T-cell (primary cell): ENCODE data around the gene LCP2. TPM values are rescaled to one million over a fixed set of nuclear protein-coding genes. Genes with fewer than 3 reads are reported as not detected.

Experiments used
- ATAC-seq, 4 experiments: fragments of 200-7000 bp in 3 of 4; fragments of 150-1000 bp in 1 of 4; cut with Tn5 transposase; replicated peaks in 1 of 4; 1 replicate in 3 of 4; 2 replicates in 1 of 4; pipeline ENCODE4 v1.10.0; 2021; ENCODE audit warnings: moderate library complexity in 3 of 4, mild to moderate bottlenecking in 2 of 4, moderate number of reproducible peaks in 1 of 4
- CTCF ChIA-PET, 2 donors: fragments of 300-600 bp; sonication (Branson Sonifier 250); formaldehyde crosslinking; loops; one replicate each; lab custom pipeline; 2022; ENCODE audit warnings: antibody characterized with exemption in 2 of 2; lab: Charles Lee
- POLR2A ChIA-PET, 2 donors: fragments of 300-600 bp; sonication (Branson Sonifier 250); formaldehyde crosslinking; loops; one replicate each; lab custom pipeline; 2022; ENCODE audit warnings: antibody characterized with exemption in 2 of 2; lab: Charles Lee
- DNase-seq, 35 experiments: peaks; one replicate each; pipeline versions ENCODE4 v3.0.0 to v3.0.0-alpha.2; 2013 to 2023
- H3K27ac ChIP-seq: one replicate; pipeline ENCODE4 v1.5.1; 2013; ENCODE audit warnings: low read length
- H3K27me3 ChIP-seq, 2 experiments: replicated peaks in 1 of 2; 1 replicate in 1 of 2; 2 replicates in 1 of 2; pipeline versions ENCODE4 v1.6.1 to v1.7.0; 2013; ENCODE audit warnings: low read length in 1 of 2, mixed read lengths in 1 of 2; ENCODE audit not compliant: control insufficient read depth in 2 of 2, insufficient read depth in 2 of 2; ENCODE audit errors: extremely low read depth in 1 of 2
- H3K36me3 ChIP-seq, 2 donors: 1 replicate in 1 of 2; 2 replicates in 1 of 2; pipeline versions ENCODE4 v1.6.1 to v1.7.0; 2013; ENCODE audit warnings: low read length in 1 of 2; ENCODE audit not compliant: control insufficient read depth in 2 of 2, insufficient read depth in 1 of 2; ENCODE audit errors: extremely low read depth in 1 of 2
- H3K4me1 ChIP-seq, 2 experiments: 1 replicate in 1 of 2; 2 replicates in 1 of 2; pipeline versions ENCODE4 v1.6.1 to v1.7.0; 2013; ENCODE audit warnings: low read length in 2 of 2, mixed read lengths in 1 of 2; ENCODE audit not compliant: insufficient read depth in 2 of 2, control insufficient read depth in 1 of 2; ENCODE audit errors: extremely low read depth in 1 of 2
- H3K4me3 ChIP-seq, 2 donors: 1 replicate in 1 of 2; 2 replicates in 1 of 2; pipeline versions ENCODE4 v1.5.1 to v1.7.0; 2013; ENCODE audit warnings: mild to moderate bottlenecking in 2 of 2, low read length in 1 of 2, moderate library complexity in 1 of 2; ENCODE audit not compliant: control insufficient read depth in 1 of 2; ENCODE audit errors: extremely low read depth in 1 of 2
- H3K9me3 ChIP-seq: 2 replicates; pipeline ENCODE4 v1.7.0; 2013
- H3K27ac Mint-ChIP-seq, 2 donors: one replicate each; pipeline ENCODE4 v1.8.0; 2020 to 2021; ENCODE audit warnings: mild to moderate bottlenecking in 2 of 2, mixed read lengths in 2 of 2
- H3K27me3 Mint-ChIP-seq, 2 donors: one replicate each; pipeline ENCODE4 v1.8.0; 2021 to 2022; ENCODE audit warnings: mixed read lengths in 2 of 2
- H3K36me3 Mint-ChIP-seq: one replicate; pipeline ENCODE4 v1.8.0; 2021; ENCODE audit warnings: mixed read lengths
- H3K4me1 Mint-ChIP-seq, 3 donors: one replicate each; pipeline ENCODE4 v1.8.0; 2020 to 2022; ENCODE audit warnings: mixed read lengths in 3 of 3, mild to moderate bottlenecking in 1 of 3
- H3K4me3 Mint-ChIP-seq, 3 donors: one replicate each; pipeline ENCODE4 v1.8.0; 2020 to 2022; ENCODE audit warnings: mild to moderate bottlenecking in 3 of 3, mixed read lengths in 3 of 3, moderate library complexity in 3 of 3
- H3K9me3 Mint-ChIP-seq, 3 donors: one replicate each; pipeline ENCODE4 v1.8.0; 2020 to 2022; ENCODE audit warnings: mixed read lengths in 3 of 3
- WGBS: methylation state at CpG from one replicate; pipeline ENCODE4 v1.1.5; 2013; ENCODE audit warnings: missing lambda C conversion rate; ENCODE audit not compliant: insufficient coverage; 5-methylcytosine and 5-hydroxymethylcytosine counted together
- total RNA-seq, 35 experiments: library from RNA in 6 of 35; stranded (reverse) in 6 of 35; fragments of 120-200 nt in 1 of 35; gene quantifications; one replicate each; pipeline versions ENCODE4 v1.2.1 to v1.2.4 and lab custom pipeline; 2013 to 2026

Gene LCP2
- total RNA-seq, 5 donors from 2014 or later (not counting 1 experiment from before 2014, with no cell fraction given): 355 to 394 (median 374) TPM

DNA sequence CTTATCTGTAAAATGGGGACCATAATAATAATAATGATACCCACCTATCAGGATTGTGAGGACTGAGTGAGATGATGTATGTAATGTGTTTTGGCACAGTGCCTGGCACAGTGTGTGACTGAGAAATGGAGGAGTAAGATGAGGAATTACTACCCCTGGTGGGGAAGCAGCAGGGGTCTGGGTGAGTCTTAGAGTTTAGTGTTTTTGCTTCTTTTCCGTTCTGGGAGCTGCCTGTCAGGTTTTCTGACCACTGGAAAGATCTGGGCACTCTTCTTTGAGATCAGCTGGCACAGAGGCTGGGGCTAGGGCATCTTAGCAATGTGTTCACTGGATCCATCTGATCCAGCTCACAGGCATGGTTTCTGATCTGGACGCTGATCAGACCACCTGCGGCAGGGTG lies 8.5 kb downstream of the LCP2 start:
- H3K27ac ChIP-seq: peak overlapping the region; percentile 88
- ChIA-PET CTCF (interaction anchor here in 1 of 2 donors (2.6 to 3.2 kb wide), 2 partner anchors 15 to 24 kb away, joined by 8 to 19 read pairs; no protein-coding TSS in a partner anchor), POLR2A (interaction anchor here in 1 of 2 donors (1.1 kb wide), 1 partner anchor 26 kb away, joined by 3 read pairs; no protein-coding TSS in a partner anchor)
- H3K27me3 ChIP-seq: no peaks in the 10 kb centered on the region
- H3K4me1 ChIP-seq: peaks cover 80 to 88% of the 10 kb centered on the region in 2 experiments
- peak overlapping the region; percentile 45 to 99 (median 54) for H3K4me3 Mint-ChIP-seq
- DNase-seq: no peak
- no peaks in the 10 kb centered on the region for H3K9me3 Mint-ChIP-seq
- H3K36me3 Mint-ChIP-seq: peaks cover 98% of the 10 kb centered on the region
- H3K36me3 ChIP-seq: peaks cover 6 to 87% of the 10 kb centered on the region in 2 donors
- H3K4me1 Mint-ChIP-seq: peaks cover 100% of the 10 kb centered on the region in 3 donors
- H3K9me3 ChIP-seq: no peaks in the 10 kb centered on the region
- H3K4me3 ChIP-seq: no peak overlapping the region
- WGBS: no CpG with 5 or more reads among the region's 3 CpGs
- no peak for ATAC-seq
- H3K27ac Mint-ChIP-seq: peak overlapping the region; percentile 99
- no peaks in the 10 kb centered on the region for H3K27me3 Mint-ChIP-seq

GRCh38 chr5:170288551-170288950 lies 9.0 kb downstream of the LCP2 start:
- POLR2A ChIA-PET: interaction anchor here in 1 of 2 donors (1.0 to 1.1 kb wide), 2 partner anchors 10 to 26 kb away, joined by 3 to 10 read pairs; no protein-coding TSS in a partner anchor
- H3K4me1 ChIP-seq: peaks cover 84 to 93% of the 10 kb centered on the region in 2 experiments
- no peaks in the 10 kb centered on the region for H3K9me3 Mint-ChIP-seq
- no peaks in the 10 kb centered on the region for H3K27me3 ChIP-seq
- peak overlapping the region; percentile 88 for H3K27ac ChIP-seq
- no peaks in the 10 kb centered on the region for H3K9me3 ChIP-seq
- CTCF ChIA-PET: interaction anchor here in 1 of 2 donors (3.2 kb wide), 1 partner anchor 14 kb away, joined by 19 read pairs; no protein-coding TSS in a partner anchor
- H3K4me3 ChIP-seq: peak overlapping the region in 1 of 2 donors; percentile 45
- peaks cover 97% of the 10 kb centered on the region for H3K36me3 Mint-ChIP-seq
- peaks cover 6 to 92% of the 10 kb centered on the region in 2 donors for H3K36me3 ChIP-seq
- no CpG with 5 or more reads among the region's 3 CpGs for WGBS
- H3K4me3 Mint-ChIP-seq: peak overlapping the region; percentile 35 to 99 (median 48)
- DNase-seq: no peak
- peak overlapping the region; percentile 99 for H3K27ac Mint-ChIP-seq
- H3K27me3 Mint-ChIP-seq: no peaks in the 10 kb centered on the region
- no peak for ATAC-seq
- peaks cover 100% of the 10 kb centered on the region in 3 donors for H3K4me1 Mint-ChIP-seq

DNA sequence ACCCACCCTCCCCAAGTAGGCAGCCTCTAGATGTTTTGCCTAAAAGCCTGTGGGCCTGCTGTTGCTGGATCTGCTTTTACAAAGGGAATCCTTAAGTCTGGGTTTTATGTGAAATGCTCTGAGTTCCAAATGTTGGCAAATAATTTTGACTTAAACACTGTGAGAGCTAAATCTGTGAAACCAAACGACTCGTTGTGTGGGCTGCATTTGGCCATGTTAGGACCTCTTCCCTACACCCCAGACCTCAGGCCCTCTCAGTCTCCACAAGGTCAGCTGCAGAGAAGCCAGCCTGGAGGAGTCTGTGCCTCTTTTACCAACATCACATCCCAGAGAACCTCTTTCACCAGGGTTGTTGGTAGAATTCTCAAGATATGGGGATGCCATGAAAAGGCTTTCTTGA lies 9.4 kb downstream of the LCP2 start:
- no peaks in the 10 kb centered on the region for H3K9me3 ChIP-seq
- CTCF ChIA-PET: interaction anchor here (1.1 to 3.2 kb wide), 5 partner anchors 12 to 51 kb away, joined by 3 to 19 read pairs (median 8); no protein-coding TSS in a partner anchor
- H3K27me3 ChIP-seq: no peaks in the 10 kb centered on the region
- H3K27ac ChIP-seq: peak overlapping the region; percentile 88
- Mint-ChIP-seq H3K4me3 (peak overlapping the region; percentile 35 to 99 (median 48)), H3K27ac (peak overlapping the region; percentile 99), H3K9me3 (no peaks in the 10 kb centered on the region), H3K4me1 (peaks cover 100% of the 10 kb centered on the region in 3 donors), H3K36me3 (peaks cover 97% of the 10 kb centered on the region), H3K27me3 (no peaks in the 10 kb centered on the region)
- DNase-seq (no peak), ATAC-seq (no peak)
- POLR2A ChIA-PET: interaction anchor here (0.6 to 1.1 kb wide), 4 partner anchors 9 to 43 kb away, joined by 3 to 10 read pairs (median 6); no protein-coding TSS in a partner anchor
- WGBS: 0% methylated on average over 1 of the region's 2 CpGs
- peak overlapping the region in 1 of 2 donors; percentile 45 for H3K4me3 ChIP-seq
- H3K4me1 ChIP-seq: peaks cover 86 to 93% of the 10 kb centered on the region in 2 experiments
- peaks cover 6 to 95% of the 10 kb centered on the region in 2 donors for H3K36me3 ChIP-seq

DNA sequence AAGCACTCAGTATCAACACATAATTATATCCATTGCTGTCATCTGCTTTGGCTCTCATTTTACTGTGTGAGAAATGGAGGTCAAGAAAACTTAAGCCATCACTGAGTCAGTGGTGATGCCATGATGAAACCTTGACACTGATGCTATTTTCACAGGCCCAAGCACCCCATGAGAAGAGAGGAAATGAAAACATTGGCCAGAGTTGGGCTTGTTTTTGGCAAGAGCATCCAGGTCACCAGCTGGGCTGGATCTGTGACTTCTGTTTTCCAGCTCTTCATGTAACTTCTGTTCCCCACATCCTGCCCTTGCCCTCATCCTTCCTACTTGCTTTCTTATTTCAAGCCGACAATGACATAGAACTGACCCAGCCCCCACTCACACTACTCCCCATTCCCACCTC lies 10.0 kb downstream of the LCP2 start:
- Mint-ChIP-seq H3K4me1 (peaks cover 100% of the 10 kb centered on the region in 3 donors), H3K27ac (peak overlapping the region; percentile 95 to 99), H3K4me3 (peak overlapping the region; percentile 32 to 99 (median 52)), H3K36me3 (peaks cover 93% of the 10 kb centered on the region), H3K9me3 (no peaks in the 10 kb centered on the region), H3K27me3 (no peaks in the 10 kb centered on the region)
- H3K4me3 ChIP-seq: no peak overlapping the region
- CTCF ChIA-PET: interaction anchor here (0.6 to 3.2 kb wide), 8 partner anchors 9 to 51 kb away, joined by 3 to 19 read pairs (median 4); partner anchors contain the start of gene LCP2 (in 1 of the 2)
- POLR2A ChIA-PET: interaction anchor here (0.6 to 1.1 kb wide), 5 partner anchors 9 to 44 kb away, joined by 3 to 10 read pairs (median 3); no protein-coding TSS in a partner anchor
- H3K36me3 ChIP-seq: peaks cover 6 to 95% of the 10 kb centered on the region in 2 donors
- no CpG with 5 or more reads among the region's 1 CpG for WGBS
- H3K27ac ChIP-seq: peak overlapping the region; percentile 88
- H3K9me3 ChIP-seq: no peaks in the 10 kb centered on the region
- DNase-seq: no peak
- H3K4me1 ChIP-seq: peaks cover 87 to 93% of the 10 kb centered on the region in 2 experiments
- no peaks in the 10 kb centered on the region for H3K27me3 ChIP-seq
- ATAC-seq: peak in 2 of 4 experiments; percentile 18 to 22

- DNase-seq (no peak), ATAC-seq (no peak)
- CTCF ChIA-PET: interaction anchor here (0.6 to 3.2 kb wide), 5 partner anchors 9 to 52 kb away, joined by 3 to 19 read pairs (median 8); no protein-coding TSS in a partner anchor
- Histone ChIP-seq H3K36me3 (peaks cover 7 to 95% of the 10 kb centered on the region in 2 donors), H3K27ac (peak overlapping the region; percentile 72), H3K4me1 (peaks cover 87 to 92% of the 10 kb centered on the region in 2 experiments), H3K4me3 (no peak overlapping the region), H3K27me3 (no peaks in the 10 kb centered on the region), H3K9me3 (no peaks in the 10 kb centered on the region)
- H3K4me1 Mint-ChIP-seq: peaks cover 100% of the 10 kb centered on the region in 3 donors
- peak overlapping the region in 2 of 3 donors; percentile 19 to 99 for H3K4me3 Mint-ChIP-seq
- no peaks in the 10 kb centered on the region for H3K27me3 Mint-ChIP-seq
- WGBS: 100% methylated on average over 1 of the region's 3 CpGs
- H3K9me3 Mint-ChIP-seq: no peaks in the 10 kb centered on the region
- peaks cover 89% of the 10 kb centered on the region for H3K36me3 Mint-ChIP-seq
- H3K27ac Mint-ChIP-seq: peak overlapping the region; percentile 95 to 99
- POLR2A ChIA-PET: interaction anchor here in 1 of 2 donors (0.5 kb wide), 1 partner anchor 9 kb away, joined by 4 read pairs; no protein-coding TSS in a partner anchor
Observed at GRCh38 chr5:170286386-170286925, 11.1 kb downstream of the LCP2 start.

GRCh38 chr5:170285181-170285580 lies 12.4 kb downstream of the LCP2 start:
- peaks cover 90 to 93% of the 10 kb centered on the region in 2 experiments for H3K4me1 ChIP-seq

More at GRCh38 chr5:170285181-170285580, 12.4 kb downstream of the LCP2 start:
- no peaks in the 10 kb centered on the region for H3K27me3 Mint-ChIP-seq
- no peaks in the 10 kb centered on the region for H3K9me3 Mint-ChIP-seq
- ATAC-seq (no peak), DNase-seq (no peak)
- H3K9me3 ChIP-seq: no peaks in the 10 kb centered on the region
- H3K27ac ChIP-seq: peak overlapping the region; percentile 72
- ChIA-PET POLR2A (interaction anchor here in 1 of 2 donors (0.5 kb wide), 1 partner anchor 1904 kb away, joined by 3 read pairs; no protein-coding TSS in a partner anchor), CTCF (interaction anchor here in 1 of 2 donors (1.0 kb wide), 1 partner anchor 16 kb away, joined by 3 read pairs; no protein-coding TSS in a partner anchor)
- peaks cover 100% of the 10 kb centered on the region in 3 donors for H3K4me1 Mint-ChIP-seq
- peaks cover 11 to 86% of the 10 kb centered on the region in 2 donors for H3K36me3 ChIP-seq
- H3K36me3 Mint-ChIP-seq: peaks cover 78% of the 10 kb centered on the region
- peak overlapping the region; percentile 6 to 99 (median 23) for H3K4me3 Mint-ChIP-seq
- no peak overlapping the region for H3K4me3 ChIP-seq
- H3K27ac Mint-ChIP-seq: peak overlapping the region; percentile 95 to 99
- no peaks in the 10 kb centered on the region for H3K27me3 ChIP-seq
